CD4-positive, alpha-beta T cell treated with Interleukin-6 for 4 hours (primary cell): ENCODE measurements around the gene ALX4.

Experiments used
- DNase-seq: peaks from one replicate; pipeline ENCODE4 v3.0.0-alpha.2; 2020; ENCODE audit warnings: mixed read lengths

The ALX4 gene

DNA sequence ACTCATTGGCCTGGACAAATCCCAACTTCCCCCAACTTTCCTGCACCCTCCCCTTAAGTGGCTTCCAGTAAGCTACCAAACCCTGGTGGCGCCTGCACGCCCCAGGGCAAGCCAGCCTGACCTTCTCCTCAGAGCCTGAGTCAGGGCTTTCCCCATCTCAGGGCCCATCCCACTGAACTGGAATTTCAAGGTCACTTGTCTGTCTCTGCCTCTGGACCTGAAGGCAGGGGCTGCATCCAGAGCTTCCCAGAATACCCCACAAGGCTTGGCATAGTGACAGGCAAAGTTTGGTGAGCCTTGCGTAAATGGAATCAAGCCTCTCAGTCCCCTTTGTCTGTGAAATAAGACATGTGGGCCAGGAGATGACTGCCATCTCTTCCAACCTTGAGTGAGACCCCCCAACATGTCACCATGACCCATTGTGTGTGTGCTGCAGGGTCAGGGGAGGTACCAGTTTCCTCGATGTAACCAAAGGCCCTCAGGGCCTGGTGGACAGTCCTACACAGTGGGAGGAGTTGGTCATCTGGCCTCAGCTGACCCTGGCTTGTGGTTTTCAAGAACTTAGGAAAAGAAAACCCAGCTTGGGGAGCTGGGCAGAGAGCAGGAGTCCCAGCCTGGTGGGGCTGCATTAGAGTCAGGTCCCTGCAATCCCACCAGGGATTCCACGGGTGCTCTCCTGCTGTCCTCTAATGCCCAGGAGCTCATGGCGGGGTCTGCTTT is 8.9 kb downstream of the ALX4 start:
- DNase-seq, result no peak

GRCh38 chr11:44298862-44299261 is 11.1 kb downstream of the ALX4 start:
- no peak for DNase-seq

DNA sequence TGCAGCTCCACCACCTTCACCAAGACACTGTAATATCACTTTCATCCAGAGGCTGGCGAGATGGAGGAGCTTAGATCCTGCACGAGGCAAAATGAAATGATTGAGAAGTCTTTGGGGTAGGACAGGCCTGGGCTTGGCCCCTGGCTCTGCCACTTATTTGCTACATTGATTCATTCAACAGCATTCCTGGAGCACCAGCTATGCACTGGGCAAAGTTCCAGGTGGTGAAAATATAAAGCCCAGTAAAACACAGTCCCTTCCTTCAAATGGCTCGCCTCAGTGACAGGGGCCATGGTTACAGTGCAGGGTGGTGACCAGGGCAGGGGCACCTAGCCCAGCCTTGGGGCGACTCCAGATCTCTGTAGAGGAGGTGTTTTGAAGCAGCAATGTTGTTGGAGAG is 19.7 kb downstream of the ALX4 start:
- no peak for DNase-seq

DNA sequence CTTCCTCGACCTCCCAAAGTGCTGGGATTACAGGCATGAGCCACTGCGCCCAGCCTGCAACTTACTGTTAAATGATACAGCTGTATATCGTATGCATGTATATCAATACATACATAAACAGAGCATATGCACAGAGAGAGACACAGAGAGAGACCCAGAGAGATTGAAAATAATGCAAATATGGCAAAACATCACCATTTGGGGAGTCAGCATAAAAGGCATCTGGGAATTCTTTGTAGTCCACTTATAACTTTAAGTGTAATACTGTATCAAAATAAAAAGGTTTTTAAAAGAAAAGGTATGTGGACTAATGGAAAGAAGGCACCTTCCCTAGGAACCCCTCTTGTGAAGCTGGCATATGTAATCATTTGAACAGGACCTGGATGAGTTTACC is 21.8 kb downstream of the ALX4 start:
- DNase-seq, result no peak

DNA sequence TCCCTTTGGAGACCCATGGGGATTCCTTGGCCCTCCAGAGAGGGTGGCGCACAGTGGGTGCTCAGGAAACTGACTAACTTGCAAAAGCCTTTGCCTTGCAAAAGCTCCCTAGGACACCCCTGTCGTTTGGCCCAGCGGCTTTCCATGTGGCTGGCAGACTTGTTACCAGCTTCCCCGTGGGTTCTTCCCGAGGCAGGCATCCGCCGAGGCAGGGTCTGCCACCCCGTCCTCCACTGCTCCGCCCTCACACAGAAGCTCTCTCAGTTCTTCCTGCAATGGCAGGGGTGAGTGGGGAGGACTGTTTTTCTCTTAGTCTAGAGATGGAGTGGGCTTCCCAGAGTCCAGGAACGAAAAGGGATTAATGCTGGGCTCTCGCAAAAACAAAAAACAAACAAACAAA is 23.0 kb downstream of the ALX4 start:
- DNase-seq, result no peak

- peak; percentile 61 for DNase-seq
Measured at GRCh38 chr11:44286268-44286880, 23.6 kb downstream of the ALX4 start.

DNA sequence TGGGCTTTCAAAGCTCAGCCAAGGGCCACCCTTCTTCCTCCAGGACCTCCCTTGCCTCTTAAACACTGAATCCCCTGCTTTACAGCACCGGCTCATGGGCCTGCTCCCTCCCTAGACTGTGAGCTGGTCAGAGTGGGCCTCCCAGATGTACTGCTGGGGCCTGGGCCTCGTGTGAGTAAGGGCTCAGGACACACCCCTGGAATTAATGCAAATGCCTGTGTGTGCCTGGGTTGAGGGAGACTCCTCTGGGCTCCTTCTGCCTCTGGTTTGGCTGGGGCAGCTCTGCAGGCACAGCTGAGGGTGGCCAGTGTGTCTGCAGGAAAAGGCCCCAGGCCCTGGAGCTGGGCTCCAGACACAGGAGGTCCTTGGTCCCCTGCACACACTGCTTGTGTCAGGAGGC is 24.2 kb downstream of the ALX4 start:
- no peak for DNase-seq

DNA sequence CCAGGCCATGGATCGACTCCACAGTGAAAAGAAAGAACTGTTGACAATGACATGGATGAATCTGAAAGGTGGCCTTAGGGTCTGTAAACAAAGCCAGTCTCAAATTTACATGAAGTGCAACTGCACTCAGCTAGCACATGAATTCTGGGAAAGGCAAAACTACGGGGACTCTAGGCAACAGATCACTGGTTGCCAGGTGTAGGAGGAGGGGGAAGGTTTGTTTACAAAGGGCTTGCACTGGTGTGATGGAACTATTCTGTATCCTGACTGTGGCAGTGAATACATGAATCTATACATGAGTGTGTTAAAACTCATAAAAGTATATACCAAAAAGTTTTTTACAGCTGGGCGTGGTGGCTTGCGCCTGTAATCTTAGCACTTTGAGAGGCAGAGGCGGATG is 27.3 kb downstream of the ALX4 start:
- no peak for DNase-seq

DNA sequence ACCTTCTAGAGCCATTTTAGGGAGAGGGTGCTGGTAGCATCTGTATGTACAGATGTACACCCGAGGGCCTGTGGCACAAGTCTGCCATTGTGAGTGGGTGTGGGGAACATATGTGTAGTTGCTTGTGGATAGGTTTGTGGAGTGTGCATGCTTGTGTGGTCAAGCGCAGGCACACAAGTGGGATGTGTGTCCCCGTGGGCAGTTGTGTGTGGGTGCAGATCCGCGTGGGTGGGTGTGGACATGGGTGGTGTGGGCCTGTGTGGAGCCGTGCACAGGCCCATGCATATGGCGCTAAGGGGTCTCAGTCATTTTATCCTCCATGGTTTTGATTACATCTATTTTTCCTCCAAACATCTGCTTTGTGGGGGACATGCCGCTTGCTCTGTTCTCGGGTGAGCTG is 28.8 kb downstream of the ALX4 start:
- DNase-seq, result no peak

- no peak for DNase-seq
Measured at GRCh38 chr11:44280257-44280656, 29.7 kb downstream of the ALX4 start.

- DNase-seq, result no peak
Measured at GRCh38 chr11:44279483-44279882, 30.5 kb downstream of the ALX4 start.

DNA sequence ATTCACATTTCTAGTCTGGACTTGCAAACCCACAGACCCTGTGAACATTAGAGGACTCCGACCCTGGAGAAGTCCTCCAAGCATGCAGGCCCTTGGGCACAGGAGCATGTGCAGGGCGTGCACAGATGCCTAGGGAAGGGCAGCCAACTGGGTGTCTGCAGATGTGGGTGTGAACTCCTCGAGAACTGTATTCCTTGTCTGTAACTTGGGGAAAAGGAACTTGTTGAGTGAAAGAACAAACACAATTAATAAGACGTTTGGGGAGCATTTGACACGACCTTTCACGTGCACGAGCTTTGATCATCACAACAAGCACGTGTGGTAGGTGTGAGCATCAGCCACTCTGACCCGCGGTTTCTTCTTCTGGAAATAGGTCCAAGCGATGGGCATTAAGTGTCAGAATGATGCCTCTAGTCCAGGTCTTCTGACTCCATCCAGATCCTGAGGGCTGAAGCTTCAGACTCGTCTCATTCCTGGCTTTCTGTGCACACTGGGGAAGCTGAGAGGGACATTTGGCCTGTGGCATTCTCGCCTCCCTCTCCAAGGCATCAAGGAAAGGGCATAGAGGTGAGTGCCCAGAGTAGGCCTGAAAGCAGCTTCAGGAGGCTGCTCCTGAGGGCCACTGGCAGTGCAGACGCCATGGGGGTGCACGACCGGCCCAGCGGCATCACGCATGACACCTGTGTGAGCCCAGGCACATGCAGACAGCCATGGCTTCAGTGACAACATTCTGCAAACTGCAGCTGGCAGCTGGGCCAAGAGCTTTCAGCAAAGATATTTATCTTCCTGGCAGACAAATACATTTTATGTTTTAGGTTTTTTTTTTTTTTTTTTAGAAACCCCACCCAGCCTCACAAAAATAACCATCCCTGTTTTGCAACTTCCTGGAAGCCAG is 32.5 kb downstream of the ALX4 start:
- no peak for DNase-seq

GRCh38 chr11:44275961-44276550 is 33.9 kb downstream of the ALX4 start:
- no peak for DNase-seq

- DNase-seq, result no peak
Measured at GRCh38 chr11:44275241-44275640, 34.7 kb downstream of the ALX4 start.

DNA sequence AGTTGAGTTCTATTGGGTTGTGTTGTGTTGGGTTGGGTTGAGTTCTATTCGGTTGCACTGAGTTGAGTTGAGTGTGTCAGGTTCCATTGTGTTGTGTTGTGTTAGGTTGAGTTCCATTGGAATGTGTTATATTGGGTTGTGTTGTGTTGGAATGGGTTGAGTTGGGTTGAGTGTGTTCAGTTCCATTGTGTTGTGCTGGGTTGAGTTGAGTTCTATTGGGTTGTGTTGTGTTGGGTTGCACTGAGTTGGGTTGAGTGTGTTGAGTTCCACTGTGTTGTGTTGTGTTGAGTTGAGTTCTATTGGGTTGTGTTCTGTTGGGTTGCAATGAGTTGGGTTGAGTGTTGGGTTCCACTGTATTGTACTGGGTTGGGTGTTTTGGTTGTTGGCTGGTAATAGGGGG is 35.5 kb downstream of the ALX4 start:
- DNase-seq, result no peak

DNA sequence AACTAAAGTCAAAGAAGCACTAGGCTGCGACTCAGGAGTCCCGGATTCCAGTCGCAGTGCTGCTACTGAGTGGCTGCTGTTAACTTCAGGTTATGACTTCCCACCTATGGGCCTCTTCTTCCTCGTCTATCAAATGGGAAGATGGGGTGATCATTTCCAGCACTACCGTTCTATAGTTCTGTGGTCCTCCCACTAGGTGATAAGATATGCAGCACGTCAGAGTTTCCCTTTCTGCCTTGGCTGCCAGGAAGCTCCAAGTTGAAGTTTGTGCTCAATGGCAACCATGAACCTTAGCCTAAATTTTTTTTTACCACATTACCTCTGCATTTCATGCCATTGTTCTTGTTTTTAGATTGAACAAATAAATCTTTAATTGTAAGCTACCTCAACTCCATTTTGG is 38.7 kb downstream of the ALX4 start:
- no peak for DNase-seq

GRCh38 chr11:44270403-44271273 is 39.3 kb downstream of the ALX4 start:
- no peak for DNase-seq

- no peak for DNase-seq
Measured at GRCh38 chr11:44269369-44270351, 40.3 kb downstream of the ALX4 start.

- DNase-seq, result no peak
Measured at GRCh38 chr11:44268614-44269080, 41.3 kb downstream of the ALX4 start.

DNA sequence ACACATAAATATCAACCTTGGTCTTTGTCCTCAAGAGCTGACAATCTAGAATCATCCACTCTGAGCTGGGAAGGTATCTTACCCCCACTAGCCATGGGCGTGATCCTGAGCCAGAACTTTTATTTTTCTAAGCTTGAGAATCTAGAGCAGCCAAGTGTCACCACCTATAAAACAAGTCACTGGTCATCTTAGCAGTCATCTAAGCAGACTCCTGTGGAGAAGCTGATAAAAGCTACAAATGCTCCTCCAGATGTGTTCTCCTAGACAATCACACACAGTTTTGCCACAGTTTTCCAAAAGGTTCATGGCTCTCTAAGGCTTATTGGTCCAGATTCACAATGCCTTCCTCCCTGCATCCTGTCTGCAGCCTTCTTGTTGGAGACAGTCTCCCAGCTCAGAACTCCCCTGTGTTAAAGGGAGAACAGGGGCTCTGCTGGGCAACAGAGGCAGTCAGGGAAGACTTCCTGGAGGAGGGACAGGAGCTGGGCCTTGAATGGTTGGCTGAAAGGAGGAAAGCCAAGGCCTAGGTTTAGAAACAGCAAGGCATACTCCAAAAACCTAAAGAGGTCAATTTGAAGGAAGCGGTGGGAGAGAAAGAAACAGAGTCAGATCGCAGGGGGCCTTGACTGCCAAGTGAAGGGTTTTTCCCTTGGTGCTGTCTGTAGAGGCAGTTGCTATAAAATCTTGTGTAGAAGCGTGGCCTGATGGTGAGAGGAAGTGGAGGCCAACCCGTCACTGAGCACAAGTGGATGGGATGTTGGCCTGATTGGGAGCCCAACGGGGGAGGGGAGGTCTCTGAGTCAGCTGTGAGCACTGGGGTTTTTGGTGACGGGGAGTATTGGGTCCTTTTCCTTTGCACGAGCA is 42.0 kb downstream of the ALX4 start:
- DNase-seq, result no peak
